HG02943 (cell line): ENCODE data around the gene SLC23A2.
A peak's percentile ranks its signal among the peaks of the same experiment; 100 is the strongest.

Source experiments
- ATAC-seq: cut with Tn5 transposase; IDR thresholded peaks from one replicate; pipeline ENCODE4 v1.9.1; 2021; ENCODE audit warnings: mild to moderate bottlenecking, low read depth, moderate library complexity; ENCODE audit not compliant: unreplicated experiment

The SLC23A2 gene

GRCh38 chr20:4830696-4831095 lies 170.6 kb downstream of the SLC23A2 start:
- no peak for ATAC-seq

GRCh38 chr20:4830259-4830658 lies 171.1 kb downstream of the SLC23A2 start:
- no peak for ATAC-seq

- ATAC-seq: no peak
Measured at GRCh38 chr20:4829514-4830215, 171.6 kb downstream of the SLC23A2 start.

- no peak for ATAC-seq
Measured at GRCh38 chr20:4828830-4829513, 172.3 kb downstream of the SLC23A2 start.

GRCh38 chr20:4821590-4821989 lies 179.7 kb downstream of the SLC23A2 start:
- no peak for ATAC-seq

- ATAC-seq: no peak
Measured at GRCh38 chr20:4820806-4821518, 180.3 kb downstream of the SLC23A2 start.

- ATAC-seq: no peak
Measured at GRCh38 chr20:4819901-4820300, 181.4 kb downstream of the SLC23A2 start.

GRCh38 chr20:4817230-4817671 lies 184.1 kb downstream of the SLC23A2 start:
- no peak for ATAC-seq

- ATAC-seq: no peak
Measured at GRCh38 chr20:4815628-4816027, 185.7 kb downstream of the SLC23A2 start.

- peak; percentile 49 for ATAC-seq
Measured at GRCh38 chr20:4814696-4815252, 186.5 kb downstream of the SLC23A2 start.

GRCh38 chr20:4813863-4814695 lies 187.2 kb downstream of the SLC23A2 start:
- peak; percentile 46 for ATAC-seq

- ATAC-seq: no peak
Measured at GRCh38 chr20:4813076-4813862, 188.0 kb downstream of the SLC23A2 start.

- ATAC-seq: no peak
Measured at GRCh38 chr20:4812641-4813075, 188.7 kb downstream of the SLC23A2 start.

GRCh38 chr20:4812216-4812615 lies 189.1 kb downstream of the SLC23A2 start:
- ATAC-seq: no peak

GRCh38 chr20:4811661-4812181 lies 189.6 kb downstream of the SLC23A2 start:
- no peak for ATAC-seq

- ATAC-seq: no peak
Measured at GRCh38 chr20:4811257-4811656, 190.1 kb downstream of the SLC23A2 start.

GRCh38 chr20:4810426-4811019 lies 190.8 kb downstream of the SLC23A2 start:
- ATAC-seq: no peak

- ATAC-seq: no peak
Measured at GRCh38 chr20:4809707-4810106, 191.6 kb downstream of the SLC23A2 start.

- ATAC-seq: no peak
Measured at GRCh38 chr20:4808872-4809271, 192.4 kb downstream of the SLC23A2 start.
